HFF-Myc (cell line): ENCODE data around the gene PIAS4.

Source experiments
- DNase-seq: peaks from one replicate; pipeline ENCODE4 v3.0.0-alpha.2; 2011; ENCODE audit warnings: low read depth; ENCODE audit errors: extremely low read depth
- H3K4me3 ChIP-seq: replicated peaks from 2 replicates; pipeline ENCODE4 v1.5.1; 2011; ENCODE audit warnings: low read depth, mild to moderate bottlenecking, control low read depth, low read length
- CTCF ChIP-seq: IDR thresholded peaks from 2 replicates; pipeline ENCODE4 v1.5.1; 2012; ENCODE audit warnings: mild to moderate bottlenecking, low read depth, low read length, control low read depth; ENCODE audit errors: missing control alignments

The PIAS4 gene

DNA sequence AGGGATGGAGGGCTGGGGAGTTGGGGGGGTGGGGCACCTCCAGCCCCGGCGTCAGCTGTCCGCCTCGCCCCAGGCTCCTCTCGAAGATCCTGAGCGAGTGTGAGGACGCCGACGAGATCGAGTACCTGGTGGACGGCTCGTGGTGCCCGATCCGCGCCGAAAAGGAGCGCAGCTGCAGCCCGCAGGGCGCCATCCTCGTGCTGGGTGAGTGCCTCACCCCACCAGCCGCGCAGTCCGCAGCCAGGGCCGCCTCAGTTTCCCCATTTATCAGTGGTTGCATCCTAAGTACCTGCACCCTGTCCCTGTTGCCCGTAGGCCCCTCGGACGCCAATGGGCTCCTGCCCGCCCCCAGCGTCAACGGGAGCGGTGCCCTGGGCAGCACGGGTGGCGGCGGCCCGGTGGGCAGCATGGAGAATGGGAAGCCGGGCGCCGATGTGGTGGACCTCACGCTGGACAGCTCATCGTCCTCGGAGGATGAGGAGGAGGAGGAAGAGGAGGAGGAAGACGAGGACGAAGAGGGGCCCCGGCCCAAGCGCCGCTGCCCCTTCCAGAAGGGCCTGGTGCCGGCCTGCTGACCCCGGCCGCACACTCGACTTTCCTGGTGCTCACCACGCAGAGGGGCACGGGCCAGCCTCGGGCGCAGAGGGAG, 29.9 kb downstream of the PIAS4 start:
- no peak overlapping the region for H3K4me3 ChIP-seq
- no peak for TF ChIP-seq CTCF
- no peak for DNase-seq

DNA sequence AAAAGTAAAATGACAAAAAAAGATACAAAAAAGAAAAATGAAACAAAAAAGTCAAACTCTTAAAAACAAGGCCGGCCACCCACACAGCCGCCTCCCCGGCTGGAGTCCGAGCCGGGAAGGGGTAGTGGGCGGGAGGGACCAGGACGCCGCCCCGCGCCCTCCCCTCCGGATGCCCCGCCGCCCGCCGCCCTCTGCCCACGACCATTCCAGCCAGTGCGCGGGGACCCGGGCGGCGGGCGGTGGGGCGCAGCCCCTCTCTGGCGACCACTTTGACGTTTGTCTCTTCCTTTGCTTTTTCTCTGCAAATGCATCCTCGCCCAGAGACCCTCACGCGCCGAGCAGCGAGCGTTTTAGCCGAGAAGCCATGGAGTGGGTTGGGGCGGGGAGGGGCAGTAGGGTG, 30.5 kb downstream of the PIAS4 start:
- no peak for TF ChIP-seq CTCF
- H3K4me3 ChIP-seq = no peak overlapping the region
- no peak for DNase-seq

DNA sequence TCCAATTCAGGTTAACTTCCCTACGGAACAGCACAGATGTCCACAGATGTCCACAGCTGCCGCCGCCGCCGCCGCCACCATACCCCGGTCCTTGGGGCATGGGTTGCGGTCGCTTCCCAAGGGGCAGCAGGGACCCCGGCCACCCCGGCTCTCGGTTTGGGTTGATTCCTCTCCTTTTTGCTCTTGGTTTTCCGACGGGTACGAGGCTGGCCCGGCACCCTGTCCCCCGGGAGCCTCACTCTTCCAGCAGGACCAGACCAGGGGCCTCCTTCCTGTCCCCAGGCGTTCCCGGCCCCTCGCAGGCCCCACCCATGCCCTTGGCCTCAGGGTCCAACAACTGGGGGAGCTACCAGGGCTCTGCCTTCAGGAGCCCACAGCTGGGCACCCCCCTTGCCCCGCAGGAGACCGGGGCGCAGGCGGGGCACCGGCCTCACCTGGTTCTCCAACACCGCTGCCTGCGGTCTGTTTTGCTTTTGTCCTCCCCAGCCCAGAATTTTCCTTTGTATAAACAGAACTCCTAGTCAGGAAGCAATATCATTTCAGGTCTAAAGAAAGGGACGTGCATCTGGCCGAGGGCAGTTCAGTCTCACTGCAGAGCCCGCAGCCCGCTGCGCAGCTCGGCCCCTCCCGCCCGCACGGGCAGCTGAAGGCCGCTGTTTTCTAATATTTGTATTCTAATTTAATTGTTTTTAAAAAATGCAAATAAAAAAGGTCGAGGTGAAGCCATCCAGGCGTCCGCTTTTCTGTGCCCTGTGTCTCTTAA, 31.3 kb downstream of the PIAS4 start:
- H3K4me3 ChIP-seq = no peak overlapping the region
- no peak for DNase-seq
- no peak for TF ChIP-seq CTCF

DNA sequence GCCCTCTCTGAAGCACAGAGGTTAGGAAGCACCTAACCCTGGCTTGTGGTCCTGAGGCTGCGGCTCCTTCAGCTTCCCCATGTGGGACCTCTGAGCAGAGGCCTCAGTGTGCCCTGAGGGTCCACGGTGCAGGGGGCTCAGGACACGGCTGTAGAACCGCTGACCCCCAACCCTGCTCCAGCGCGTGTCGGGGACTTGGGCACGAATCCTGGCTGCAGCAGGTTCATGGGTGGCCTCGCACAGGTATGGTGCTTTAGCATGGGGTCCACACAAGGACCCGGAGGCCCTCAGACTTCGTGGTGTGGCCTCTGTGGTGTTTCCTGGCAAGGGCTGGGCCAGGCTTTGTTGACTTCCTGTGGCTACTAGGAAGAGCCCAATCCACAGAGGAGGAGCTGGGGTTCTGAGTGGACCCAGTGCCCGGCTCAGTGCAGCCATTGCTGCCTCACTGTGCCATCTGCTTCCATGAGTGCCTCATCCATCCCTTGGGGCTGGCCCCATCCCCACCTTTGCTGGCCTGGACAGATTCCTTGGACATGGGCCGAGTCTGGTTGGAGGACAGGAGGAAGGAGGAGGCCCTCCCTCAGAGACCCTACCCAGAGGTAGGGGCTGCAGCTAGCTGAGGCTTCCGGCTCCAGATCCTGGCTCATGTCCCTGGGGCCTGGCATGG, 34.7 kb downstream of the PIAS4 start:
- TF ChIP-seq CTCF = no peak
- no peak for DNase-seq
- no peak overlapping the region for H3K4me3 ChIP-seq

- no peak overlapping the region for H3K4me3 ChIP-seq
- TF ChIP-seq CTCF = no peak
- no peak for DNase-seq
Measured at GRCh38 chr19:4042731-4043082, 35.2 kb downstream of the PIAS4 start.

- DNase-seq = no peak
- H3K4me3 ChIP-seq = no peak overlapping the region
- no peak for TF ChIP-seq CTCF
Measured at GRCh38 chr19:4043401-4043800, 35.9 kb downstream of the PIAS4 start.
